PFSK-1 (cell line): ENCODE results near the gene KCNV2.

Source experiments
- POLR2AphosphoS5 ChIP-seq: IDR thresholded peaks from 2 replicates; pipeline ENCODE4 v1.6.1; 2012; ENCODE audit warnings: low read depth, mild to moderate bottlenecking, control low read depth, low read length, moderate library complexity
- SIN3A ChIP-seq: IDR thresholded peaks from 2 replicates; pipeline ENCODE4 v1.6.1; 2012; ENCODE audit warnings: mild to moderate bottlenecking, low read length, moderate library complexity, borderline replicate concordance; ENCODE audit not compliant: insufficient read depth

DNA sequence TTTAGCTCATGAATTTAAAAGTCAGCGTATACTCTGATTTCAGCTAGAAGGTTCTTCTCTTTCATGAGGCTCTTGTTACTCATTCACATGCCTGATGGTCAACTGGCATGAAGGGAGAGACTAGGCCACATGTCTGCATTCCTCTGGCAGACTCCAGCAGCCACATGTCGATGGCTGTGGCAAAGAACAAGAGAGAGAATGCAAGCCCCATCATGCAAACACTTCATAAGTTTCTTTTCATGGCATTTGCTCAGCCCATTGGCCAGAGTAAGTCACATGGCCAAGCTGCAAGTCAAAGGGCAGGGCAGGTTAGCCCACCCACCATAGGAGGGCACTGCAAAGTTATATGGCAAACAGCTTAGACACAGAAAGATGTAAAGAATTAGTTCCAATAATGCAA lies 5.4 kb downstream of the KCNV2 start:
- no peak for TF ChIP-seq POLR2AphosphoS5
- no peak for TF ChIP-seq SIN3A
